ENCODE results near the gene HBP1.
A peak's percentile ranks its signal among the peaks of the same experiment; 100 is the strongest.
"Not testable (repeated sequence)": the region's sequence is repeated elsewhere in the genome, so short reads cannot be mapped to it uniquely, and the experiment has no call there.

Gene HBP1

DNA sequence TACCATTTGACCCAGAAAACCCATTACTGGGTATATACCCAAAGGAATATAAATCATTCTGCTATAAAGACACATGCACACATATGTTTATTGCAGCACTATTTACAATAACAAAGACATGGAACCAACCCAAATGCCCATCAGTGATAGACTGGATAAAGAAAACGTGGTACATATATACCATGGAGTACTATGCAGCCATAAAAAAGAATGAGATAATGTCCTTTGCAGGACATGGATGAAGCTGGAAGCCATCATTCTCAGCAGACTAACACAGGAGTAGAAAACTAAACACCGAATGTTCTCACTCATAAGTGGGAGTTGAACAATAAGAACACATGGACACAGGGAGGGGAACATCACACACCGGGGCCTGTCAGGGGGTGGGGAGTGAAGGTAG is 13.1 kb upstream of the HBP1 start:
- not testable (repeated sequence) for DNase-seq

DNA sequence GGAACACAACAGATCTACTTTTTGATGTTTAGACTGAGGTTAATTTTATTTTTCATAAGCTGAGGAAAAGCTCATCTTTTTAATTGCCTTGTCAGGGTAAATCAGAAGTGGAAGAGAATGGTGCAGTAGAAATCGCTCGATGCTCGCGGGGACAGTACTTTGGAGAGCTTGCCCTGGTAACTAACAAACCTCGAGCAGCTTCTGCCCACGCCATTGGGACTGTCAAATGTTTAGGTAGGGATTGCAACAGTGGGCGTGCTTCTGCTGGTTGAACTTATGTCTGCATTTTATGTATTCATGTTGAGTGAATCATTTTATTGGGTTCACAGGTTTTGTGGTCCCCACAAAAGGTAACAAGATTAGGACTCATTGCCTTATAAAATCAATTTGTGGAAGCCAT is 11.7 kb upstream of the HBP1 start:
- DNase-seq: no peak

DNA sequence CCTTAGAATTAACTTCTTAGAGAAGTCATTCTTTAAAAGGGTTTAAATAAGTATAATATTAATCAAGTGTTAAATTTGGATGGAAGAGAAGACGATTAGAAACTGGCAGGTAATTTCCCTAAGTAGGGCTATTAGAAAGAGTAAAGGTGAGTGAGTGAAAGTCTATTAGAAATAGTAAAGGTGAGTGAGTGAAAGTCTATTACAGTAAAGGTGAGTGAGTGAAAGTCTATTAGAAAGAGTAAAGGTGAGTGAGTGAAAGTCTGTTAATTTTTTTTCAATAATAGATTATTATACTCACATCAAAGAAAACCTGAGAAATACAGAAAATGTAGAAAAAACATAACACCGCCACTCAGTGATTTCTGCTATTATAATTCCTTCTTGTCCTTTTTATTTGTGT is 10.8 kb upstream of the HBP1 start:
- no peak for DNase-seq

DNA sequence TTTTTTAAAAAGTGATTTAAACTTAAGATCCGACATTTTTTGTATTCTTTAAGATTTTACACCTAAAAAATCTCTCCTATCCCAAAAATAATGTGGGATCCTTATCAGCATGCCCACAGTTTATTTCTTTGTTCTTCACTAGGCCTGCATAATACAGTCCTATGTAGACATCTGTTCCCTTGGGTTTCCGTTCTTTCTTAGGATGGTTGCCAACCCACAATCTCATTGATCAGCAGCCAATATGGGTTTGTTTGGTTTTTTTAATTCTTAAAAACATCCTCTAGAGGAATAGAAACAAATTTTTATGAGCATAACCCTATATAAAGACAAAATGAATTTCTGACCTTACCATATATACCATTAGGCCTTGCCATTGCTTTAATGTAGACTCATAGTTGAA is 8.4 kb upstream of the HBP1 start:
- DNase-seq: no peak

DNA sequence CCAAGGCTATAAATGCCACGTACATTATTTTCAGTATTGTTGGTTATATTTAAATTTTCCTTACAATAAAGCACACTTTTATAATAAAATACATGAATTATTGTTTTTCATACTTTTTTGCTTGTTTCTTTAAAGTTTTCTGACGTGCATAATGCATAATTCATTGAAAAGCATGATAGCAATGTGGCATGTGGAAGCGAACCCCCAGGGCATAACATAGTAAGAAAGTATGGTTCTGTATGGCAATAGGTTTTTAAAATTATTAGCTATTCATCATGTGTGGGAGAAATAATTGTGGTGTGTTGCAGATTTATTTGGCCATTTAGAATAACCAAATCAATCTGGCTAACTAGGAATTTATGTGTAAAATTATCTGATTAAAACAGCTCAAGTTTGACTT is 7.4 kb upstream of the HBP1 start:
- DNase-seq: no peak

DNA sequence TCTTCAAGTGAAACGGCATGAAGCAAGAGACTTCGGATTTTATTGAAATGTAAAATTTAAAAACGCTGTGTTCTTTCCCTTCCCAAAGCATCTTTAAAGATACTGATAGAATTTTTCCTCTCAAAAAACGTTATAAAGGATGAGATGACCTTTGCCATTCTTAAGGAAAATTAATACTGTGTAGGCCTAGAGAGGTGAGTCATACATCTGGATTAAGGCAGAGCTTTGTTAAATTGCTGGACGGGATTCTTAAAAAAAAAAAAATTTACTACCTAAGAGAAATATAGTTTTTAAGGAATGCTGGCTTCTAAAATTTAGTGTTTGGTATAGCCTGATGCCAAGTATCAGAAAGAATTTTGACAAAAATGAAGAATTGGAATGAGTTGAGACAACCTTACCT is 6.3 kb upstream of the HBP1 start:
- DNase-seq: no peak

DNA sequence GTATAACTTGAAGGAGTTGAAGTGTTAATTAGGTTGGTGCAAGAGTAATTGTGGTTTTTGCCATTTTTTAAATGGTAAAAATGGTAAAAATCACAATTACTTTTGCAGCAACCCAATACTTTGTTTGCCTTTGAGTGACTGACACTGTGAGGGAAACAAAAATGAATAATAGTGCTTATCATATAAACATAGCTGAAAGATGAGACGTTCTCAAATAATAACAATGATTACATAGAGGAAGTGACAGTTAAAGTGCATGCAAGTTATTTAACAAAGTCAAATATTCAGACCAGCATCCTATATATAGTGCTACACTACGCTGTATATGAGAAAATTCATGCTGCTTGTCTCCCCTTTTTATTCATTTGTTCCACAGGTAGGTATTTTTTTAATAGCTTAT is 4.7 kb upstream of the HBP1 start:
- DNase-seq: no peak

DNA sequence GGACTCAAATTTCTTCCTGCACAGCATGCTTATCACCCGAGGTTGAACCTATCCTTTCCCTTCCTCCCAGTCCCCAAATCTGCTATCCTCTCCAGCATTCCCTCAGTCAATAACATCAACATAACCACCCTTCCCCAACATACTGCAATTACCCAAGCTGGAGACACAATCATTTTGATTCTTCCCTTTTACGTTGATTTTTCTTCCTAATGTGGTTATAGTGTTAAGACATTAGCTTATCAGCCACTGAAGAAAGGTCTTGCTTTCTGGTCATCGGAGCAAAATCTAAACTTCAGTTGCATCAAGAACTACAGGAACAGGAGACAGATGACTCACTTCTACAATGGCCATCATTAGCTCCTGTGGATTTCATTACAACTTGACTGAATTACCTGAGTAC is 3.5 kb upstream of the HBP1 start:
- no peak for DNase-seq

DNA sequence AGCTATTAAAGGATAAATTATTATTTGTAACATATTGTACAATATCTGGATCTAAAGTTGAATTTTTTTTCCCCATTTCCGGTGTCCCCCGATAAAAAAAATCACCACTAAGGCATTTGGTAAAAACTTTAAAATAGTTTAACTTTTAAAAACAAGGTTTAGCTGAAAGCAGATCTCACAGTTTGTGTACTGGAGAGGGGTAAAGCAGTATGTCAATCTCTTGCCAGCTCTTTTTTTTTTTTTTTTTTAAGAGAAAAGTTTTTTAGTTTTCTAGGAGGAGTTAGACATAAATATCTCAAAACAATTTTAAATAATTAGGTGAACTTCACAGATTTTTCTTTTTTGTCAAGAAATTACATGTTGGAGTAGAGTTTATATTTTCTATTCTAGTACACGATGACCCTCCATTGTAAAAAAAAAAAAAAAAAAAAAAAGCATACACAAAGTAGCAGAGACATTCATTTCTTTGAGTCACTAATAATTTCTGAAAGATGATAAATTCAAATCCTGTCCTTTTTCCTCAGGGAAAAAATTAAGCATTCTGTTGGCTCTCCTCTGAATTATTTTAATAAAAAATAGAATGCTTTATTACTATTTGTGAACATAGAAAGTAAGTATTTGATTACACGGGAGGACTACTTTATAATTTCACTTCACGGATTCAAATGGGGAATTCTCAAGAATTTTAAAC is 1.9 kb upstream of the HBP1 start:
- DNase-seq: no peak

DNA sequence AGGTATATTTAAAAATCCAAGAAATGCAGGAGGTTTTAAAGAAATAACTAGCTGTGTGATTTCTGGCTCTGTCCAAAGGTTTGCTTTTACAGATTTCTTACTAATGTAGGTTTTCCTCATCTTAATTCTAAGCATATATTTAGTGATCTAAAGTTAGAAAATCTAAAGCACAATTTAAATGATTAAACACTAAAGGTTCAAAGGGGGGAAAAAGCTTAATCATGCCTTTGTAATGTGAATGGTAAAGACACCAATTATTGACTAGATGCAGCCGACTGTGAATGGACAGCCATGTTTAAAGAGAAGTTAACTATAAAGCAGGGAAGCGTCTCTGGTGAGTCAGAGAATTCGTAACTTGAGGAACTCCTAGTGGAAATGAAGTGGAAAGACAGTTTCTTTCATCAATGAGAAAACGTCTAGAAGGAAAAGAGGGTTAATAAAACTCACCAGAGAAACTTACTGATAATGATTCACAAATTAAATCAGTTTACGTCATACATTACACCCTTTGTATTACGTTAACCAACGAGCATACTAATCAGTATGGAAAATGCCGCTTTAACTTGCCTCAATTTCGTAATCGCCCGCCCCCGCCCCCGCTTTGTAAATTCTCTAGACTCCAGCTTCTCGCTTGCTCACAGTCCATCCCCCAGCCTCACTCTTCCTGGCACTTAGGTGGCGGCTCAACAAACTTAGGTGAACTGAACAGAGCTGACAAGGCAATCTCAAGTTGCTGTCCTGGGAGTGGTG is 1.1 kb upstream of the HBP1 start:
- DNase-seq: peak; percentile 61 to 72

DNA sequence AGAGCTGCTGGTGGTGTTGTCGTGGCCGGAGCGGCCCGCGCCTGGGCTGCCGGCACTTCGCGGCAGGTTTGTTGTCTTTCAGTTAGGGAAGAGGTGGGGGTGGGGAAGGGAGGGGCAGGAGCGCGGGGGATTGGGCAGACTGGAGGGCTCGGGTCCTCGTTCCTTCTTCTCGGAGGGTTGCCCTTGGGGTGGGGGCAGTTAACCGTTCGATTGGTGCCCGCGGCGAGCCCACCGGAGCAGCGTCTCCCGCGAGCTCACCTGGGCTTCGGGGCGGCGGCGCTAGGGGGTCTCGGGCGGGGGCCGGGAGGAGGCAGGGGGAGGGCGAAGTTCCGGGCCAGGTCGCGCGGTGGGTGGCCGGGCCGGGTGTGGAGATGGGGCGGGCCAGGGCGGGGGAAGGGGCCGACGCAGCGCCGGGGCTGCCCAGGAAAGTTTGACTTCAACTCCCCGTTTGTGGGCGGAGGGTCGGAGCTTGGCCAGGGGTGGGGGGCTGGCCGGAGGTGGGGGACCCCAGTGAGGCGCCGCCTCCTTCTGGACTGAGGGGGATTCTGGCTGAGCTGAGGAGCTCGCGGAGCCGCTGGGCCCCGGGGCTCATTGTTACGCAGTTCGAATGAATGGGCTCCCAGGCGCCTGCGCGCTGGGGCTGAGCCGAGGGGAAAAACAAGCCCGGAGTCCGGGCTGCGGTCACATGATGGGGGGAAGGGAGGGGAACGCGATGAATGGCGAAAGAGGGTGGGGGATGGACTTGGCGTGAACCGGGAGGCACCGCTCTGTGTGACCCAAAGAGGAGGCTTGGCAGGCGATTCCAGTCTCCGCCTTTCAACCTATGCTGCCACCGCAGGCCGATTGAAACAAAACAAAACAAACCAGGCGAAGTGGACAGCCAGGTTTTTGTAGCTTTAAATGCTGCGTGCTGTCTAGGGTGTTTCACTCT is 582 bp downstream of the HBP1 start:
- DNase-seq: peak; percentile 89 to 92

DNA sequence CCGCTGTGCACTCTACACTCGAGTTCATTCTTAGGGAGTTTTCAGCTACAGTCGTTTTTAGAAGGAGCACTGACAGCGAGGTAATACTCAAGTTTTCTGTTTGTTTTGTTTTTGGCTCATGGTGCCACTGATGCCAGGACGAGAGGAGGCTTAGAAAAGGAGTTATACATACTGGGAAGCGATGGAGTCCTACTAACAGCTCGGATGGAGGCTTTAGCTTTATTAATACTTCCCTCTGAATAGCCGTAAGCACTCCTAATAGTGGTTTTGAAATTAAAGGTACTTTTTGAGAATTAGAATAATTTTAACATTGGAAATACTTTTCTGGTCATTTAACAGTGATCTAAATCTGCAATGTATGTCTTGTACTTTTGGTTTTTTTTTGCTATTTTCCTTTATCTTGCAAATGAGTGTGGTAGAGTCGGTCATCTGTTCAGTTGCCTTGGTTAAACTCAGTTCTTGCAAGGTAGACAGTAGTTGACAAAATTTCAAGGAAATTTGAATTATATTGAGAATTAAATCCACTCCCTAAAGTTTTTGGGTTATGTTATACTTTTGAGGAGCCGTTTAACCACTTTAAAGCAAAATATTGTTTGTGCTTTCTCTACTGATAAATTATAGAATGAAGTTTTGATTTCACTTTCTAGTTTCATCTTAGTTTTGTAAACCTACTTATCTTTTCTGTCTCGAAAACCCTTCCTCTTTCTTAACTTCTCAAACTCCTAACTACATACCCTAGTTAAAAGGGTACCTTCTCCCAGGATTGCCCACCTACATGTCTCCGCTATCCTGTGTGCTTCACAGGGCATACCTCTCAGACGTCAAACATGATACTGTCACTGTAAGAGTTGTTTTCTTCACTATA is 1.5 kb downstream of the HBP1 start:
- DNase-seq: no peak

DNA sequence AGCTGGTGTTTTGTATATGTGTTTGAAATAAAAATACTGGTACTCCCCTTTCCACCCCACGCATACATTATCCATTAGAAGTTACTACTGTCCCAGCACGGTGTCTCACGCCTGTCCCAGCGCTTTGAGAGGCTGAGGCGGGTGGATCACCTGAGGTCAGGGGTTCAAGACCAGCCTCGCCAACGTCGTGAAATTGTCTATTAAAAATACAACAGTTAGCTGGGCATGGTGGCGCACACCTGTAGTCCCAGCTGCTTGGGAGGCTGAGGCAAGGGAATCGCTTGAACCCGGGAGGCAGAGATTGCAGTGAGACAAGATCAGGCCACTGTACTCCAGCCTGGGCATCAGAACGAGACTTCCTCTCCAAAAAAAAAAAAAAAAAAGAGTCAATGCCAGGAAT is 2.7 kb downstream of the HBP1 start:
- DNase-seq: no peak

DNA sequence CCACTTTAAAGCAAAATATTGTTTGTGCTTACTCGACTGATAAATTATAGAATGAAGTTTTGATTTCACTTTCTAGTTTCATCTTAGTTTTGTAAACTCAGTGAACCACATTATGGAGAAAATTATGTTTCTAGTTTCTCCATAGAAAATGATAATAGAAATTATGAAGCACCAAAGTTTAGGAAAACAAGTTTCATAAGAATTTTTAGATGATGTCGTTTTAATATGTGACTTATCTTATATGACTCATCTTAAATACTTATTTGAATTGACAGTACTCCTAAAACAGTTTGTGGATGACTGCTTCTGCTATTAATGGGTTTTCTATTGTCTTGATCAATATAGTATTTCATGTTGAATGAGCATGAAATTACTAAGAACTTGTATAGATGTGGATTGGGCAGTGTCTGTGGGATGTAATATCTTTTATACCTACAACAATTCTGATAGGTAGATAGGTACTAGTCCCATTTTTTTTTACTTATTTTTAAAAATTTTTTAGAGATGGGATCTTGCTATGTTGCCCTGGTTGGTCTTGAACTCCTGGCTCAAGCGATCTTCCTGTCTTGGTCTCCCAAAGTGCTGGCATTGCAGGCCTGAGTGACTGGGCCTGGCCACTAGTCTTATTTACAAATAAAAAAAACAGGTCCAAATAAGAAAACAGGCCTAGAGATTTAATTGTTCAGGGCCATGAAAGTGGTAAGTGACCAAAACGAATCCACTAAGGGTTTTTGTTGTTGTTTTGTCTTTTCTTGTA is 3.7 kb downstream of the HBP1 start:
- no peak for DNase-seq

DNA sequence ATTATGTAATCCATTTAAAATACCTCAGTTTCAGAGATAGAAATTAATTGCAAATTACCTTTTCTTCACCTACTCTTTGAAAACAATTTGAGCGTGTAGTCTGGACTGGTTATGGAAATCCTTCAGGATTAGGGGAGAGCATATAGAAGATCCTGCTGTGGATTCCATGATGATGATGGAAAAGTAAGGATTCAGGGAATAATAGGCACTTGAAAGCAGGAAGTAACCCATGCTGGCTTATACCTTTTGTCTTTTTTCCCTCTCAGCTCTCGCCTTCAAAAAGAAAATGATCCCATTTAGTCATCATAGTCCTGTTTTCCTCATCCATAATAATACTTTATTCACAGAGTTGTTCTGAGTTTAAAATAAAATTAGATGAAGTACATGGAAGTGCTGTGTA is 4.4 kb downstream of the HBP1 start:
- DNase-seq: no peak

DNA sequence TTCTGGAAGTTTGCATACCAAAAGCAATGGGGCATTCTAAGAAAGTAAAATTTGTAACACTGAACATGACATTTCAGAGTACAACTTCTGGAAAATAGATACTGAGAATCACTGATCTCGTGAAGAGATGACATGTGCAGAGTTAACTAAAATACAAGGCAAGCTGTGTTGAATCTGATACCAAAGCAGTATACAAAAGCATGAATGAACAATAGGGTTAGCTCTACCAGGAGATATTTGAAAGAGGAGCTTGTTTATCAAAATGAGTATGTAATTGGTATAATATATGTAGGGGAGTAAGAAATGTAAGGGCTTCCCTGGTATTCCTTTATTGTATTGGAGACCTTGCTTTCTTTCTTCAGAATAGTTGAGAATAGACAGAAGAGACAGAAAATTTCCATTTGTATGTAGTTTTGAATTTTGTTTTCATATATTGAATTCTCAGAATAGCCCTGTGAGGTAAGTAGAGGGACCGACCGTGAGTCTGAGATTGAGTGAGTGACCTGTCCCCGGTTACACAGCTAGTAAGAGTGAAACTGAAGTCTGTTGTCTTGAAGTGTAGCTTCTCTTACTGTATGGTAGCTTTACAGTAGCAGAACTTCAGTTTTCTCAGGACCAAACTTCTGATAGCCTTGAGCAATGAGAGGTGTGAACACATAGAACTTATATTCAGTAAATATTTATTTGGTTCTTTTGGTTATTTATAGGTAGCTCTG is 5.0 kb downstream of the HBP1 start:
- no peak for DNase-seq

DNA sequence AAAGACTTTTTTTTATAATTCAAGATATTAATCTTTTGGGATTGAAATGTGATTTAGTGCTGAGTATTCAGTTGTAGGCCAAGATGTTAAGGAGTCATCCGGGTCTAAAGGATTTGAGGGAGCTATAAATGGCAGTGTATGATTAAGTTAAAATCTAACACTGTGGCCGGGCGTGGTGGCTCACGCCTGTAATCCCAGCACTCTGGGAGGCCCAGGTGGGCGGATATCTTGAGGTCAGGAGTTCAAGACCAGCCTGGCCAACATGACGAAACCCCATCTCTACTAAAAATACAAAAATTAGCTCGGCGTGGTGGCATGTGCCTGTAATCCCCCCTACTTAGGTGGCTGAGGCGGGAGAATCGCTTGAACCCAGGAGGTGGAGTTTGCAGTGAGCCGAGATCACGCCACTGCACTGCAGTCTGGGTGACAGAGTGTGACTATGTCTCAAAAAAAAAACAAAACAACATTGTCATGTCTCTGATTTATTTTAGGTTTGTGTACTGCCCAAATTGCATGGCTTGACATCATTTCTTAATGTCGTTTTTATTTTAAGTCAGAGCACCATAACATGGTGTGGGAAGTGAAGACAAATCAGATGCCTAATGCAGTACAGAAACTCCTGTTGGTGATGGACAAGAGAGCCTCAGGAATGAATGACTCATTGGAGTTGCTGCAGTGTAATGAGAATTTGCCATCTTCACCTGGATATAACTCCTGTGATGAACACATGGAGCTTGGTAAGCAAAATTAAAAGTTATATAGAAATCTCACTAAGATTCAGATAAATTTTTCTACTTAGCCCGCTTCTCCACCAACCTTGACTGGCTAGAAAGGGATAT is 10.7 kb downstream of the HBP1 start:
- DNase-seq: no peak

DNA sequence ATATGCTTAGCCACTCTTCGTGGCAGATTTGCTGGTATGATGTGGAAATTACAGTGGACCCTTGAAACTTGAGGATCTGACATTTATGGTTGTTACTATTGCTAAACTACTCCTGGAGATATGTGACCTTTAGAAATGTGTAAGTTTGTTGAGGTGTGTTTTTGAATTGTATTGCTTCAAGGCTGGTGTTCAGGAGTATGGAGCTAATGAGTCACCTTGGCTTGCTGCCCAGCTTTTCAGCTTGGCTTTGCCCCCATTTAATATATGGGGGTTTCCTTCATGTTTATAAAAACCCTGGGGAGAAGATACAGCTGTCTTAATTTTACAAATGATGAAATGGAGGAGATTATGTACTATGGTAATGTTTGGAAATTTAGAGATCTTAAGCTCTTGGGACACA is 11.6 kb downstream of the HBP1 start:
- peak; percentile 65 to 72 for DNase-seq

DNA sequence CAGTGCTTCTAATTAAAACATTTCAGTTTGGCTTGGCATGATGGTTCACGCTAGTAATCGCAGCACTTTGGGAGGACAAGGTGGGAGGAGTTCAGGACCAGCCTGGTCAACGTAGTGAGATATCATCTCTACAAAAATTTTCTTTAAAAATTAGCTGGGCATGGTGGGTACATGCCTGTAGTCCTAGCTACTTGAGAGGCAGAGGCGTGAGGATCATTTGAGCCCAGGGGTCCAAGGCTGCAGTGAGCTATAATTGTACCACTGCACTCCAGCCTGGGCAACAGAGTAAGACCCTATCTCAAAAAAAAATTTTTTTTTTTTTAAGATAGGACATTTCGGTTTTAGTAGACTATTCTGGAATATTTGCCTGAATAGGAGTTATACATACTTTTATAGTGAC is 12.4 kb downstream of the HBP1 start:
- DNase-seq: no peak

DNA sequence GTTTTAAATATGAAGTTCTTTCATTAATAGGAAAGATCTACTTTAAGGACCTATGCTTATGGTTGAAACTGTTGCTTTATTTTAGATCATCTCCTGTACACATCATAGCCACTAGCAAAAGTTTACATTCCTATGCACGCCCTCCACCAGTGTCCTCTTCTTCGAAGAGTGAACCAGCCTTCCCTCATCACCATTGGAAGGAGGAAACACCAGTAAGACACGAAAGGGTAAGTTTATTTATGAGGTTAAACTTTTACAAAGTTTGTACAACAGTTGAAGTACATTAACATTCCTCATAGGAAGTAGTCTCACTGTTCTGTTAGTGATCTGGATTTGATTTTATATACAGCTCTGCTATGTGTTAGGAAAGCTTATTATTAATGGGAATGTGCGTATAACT is 16.9 kb downstream of the HBP1 start:
- DNase-seq: no peak
